GM11168 (cell line): ENCODE results near the gene CERS6.

Source experiments
- in situ Hi-C: fragments of 300-500 bp; cut with MboI; formaldehyde crosslinking; loops from one replicate; pipeline ENCODE4 v1.12.0; 2022; ENCODE audit warnings: low sequenced_read_pairs; ENCODE audit not compliant: unreplicated experiment

Gene CERS6

DNA sequence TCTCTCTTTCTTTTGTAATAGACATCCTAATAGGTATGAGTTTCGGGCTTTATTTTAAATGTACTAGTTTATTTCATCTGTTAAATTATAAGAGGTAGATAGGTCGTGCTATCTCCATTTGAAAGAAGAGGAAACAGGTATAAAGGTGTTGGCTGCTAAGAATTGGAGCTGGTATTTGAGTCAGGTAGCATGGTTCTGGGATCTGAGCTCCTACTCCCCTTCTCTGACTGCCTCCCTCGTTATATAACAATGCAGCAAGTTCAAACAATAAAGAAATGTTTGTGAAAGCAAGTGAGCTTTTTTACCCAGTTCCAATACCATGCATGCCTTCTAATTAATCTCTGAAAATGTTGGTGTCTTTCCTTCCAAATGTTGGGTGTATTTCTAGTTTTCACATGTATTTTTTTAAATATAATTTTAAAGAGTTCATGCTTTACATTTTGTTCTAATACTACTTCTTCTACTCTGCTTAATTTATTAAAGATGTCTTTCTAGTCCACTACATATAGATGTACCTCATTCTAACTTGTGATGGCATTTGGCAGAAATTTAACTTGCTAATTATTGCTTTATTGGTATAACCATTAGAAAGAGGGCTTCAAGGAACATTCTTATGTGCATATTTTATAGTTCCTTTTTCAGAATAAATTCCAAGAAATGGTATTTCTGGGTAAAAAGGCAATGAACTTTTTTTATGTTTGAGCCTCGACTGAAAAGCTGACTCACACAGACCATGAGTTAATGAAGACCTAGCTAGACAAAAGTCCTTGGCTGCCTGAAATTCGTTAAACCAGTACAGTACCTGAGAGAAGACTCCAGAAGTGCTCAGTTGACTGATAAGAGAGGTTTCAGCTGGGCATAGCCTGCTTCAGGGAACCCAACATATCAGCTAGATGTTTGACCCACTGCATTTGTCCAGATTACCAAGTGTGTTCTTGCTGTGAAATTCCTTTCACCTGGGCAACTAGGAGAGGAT is 133.5 kb downstream of the CERS6 start:
- in situ Hi-C loops: no loop called here

DNA sequence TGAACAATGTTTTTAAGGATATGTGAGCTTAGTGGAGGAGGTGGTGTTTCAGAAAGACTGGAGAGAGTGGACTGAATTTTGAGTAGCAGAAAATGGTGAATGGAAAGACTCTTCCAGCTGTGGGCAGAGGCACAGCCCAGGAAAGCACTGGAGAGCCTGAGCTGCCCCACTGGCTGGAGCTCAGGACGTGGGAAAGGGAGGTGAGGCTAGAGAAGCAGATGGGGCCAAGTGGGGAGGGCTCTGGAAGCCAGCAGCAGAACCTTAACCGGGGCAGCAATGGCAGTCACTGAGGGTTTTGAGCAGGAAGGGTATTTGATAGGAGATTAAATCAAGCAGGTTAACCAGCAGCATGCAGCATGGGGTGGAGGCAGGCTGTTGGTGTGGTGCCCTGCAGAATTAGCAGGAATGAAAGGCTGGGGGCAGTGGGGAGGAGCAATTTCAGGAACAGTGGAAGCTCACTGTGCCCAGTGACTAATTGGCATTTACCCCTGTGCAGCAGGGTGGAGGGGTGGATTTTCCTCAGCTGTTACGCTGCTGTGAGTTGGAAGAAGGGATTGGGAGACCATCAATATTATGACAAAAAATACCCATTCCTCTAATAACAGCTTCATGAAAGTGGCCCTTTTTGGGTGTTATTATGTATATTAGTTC is 136.2 kb downstream of the CERS6 start:
- in situ Hi-C loops: no loop called here

GRCh38 chr2:168593713-168594112 is 137.6 kb downstream of the CERS6 start:
- in situ Hi-C loops: no loop called here

DNA sequence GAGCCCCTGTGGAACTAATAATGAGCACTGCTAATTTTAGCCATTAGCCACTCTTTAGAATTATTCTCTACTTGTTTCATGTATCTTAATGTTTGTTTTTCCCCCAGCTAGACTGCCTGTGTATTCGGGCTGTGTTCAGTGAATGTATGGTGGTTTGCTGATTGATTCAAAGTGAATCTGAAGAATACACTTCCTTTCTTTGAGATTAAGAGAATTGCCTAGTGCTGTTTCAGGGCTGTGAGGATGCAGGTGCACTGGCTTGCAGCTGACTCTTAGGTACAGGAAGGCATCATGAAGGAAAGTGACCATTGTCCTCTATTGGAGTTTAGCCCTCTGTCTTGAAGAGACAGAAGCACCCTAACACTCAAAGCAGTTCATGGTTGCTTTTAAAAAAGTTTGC is 138.7 kb downstream of the CERS6 start:
- in situ Hi-C loops: no loop called here

- in situ Hi-C loops: no loop called here
These were observed 141.0 kb downstream of the CERS6 start for GRCh38 chr2:168596881-168597655.

- in situ Hi-C loops: no loop called here
These were observed 143.7 kb downstream of the CERS6 start for GRCh38 chr2:168599738-168600137.

- in situ Hi-C loops: no loop called here
These were observed 144.9 kb downstream of the CERS6 start for GRCh38 chr2:168600949-168601348.

- in situ Hi-C loops: no loop called here
These were observed 145.7 kb downstream of the CERS6 start for GRCh38 chr2:168601741-168602140.

DNA sequence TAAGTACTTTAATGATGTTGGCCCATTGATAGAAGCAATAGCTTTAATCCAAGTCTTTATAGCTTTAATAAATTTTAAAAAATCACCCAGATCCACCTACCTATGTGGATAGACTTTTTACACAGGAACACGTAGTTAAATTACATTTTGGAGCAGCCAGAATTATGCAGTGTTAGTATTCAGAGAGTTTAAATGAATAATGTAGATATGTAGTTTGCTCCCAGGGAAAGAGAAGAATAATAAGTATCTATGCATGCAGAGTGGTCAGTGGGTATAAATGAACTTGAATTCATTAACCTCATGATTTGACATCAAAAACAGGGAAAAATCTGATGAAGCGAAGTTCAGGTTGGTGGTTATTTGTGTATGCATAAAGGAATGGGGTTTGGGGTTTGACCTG is 146.3 kb downstream of the CERS6 start:
- in situ Hi-C loops: no loop called here

DNA sequence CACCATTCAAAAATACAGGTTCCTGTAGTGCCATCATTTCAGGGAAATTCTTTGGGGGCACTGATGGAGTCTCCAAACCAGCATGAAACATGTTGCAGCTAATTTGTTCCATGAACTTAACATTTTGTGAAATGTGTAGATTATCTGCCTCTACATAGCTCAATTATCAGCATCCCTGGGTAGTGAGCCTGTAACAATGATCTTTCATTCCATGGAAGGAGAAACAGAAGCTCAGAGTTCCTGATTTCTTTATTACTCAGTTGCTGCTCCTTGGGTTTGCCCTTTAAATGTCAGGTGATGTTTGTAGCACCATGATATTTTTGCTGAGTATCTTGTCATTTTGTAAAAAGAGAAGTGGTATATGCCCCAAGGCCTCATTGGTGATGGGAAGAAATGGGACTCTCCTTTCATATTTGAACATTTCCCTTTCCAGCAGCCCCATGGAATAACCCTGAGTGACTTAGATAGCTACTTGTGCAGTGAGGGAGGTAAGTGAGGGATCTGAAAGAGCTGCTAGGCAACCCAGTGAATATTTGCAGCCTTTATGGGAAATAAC is 146.9 kb downstream of the CERS6 start:
- in situ Hi-C loops: no loop called here

DNA sequence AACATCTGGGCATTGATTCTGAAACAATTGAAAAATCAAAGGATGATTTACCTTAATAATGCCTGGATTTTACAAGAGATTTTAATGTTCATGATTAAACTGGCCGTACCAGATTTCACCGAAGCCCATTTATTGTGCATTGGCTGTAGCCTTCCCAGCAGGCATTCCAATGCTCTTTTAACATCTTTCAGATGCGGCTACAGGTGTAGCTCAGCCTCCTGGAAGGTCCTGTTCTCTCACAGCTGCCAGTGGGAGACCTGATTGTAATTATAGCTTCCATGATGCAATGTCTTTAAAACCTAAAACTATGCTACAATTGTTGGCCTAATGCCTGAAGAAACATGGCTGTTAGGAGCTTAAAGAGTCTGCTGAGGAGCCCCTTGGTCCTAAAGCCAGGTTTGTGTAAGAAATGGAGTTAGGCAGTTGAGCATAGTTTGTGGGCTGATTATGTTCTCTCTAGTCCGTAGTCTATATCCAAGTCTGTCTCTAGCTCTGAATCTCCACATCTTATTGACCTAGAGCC is 147.4 kb downstream of the CERS6 start:
- in situ Hi-C loops: no loop called here

GRCh38 chr2:168604252-168604651 is 148.2 kb downstream of the CERS6 start:
- in situ Hi-C loops: no loop called here

- in situ Hi-C loops: no loop called here
These were observed 151.9 kb downstream of the CERS6 start for GRCh38 chr2:168607992-168608391.

GRCh38 chr2:168608796-168609195 is 152.7 kb downstream of the CERS6 start:
- in situ Hi-C loops: no loop called here

DNA sequence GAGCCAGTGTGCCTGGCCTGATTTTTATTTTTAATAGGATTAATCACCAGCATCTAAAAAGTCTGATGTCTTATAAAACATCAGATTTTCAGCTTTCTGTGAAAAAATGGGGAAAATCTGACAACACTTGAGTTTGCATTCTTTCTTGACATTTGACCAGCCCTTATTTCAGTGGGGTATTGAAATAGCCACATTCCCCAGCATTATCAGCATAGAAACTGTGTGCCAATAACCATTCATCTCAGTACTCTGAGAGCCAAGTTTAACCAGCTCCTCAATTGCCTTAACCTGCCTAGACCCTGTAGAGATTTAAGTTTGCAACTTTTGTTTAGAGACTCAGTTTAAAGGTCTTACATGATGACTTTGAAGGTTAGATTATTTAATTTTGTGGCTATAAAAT is 155.0 kb downstream of the CERS6 start:
- in situ Hi-C loops: no loop called here

GRCh38 chr2:168611896-168612650 is 156.0 kb downstream of the CERS6 start:
- in situ Hi-C loops: no loop called here

DNA sequence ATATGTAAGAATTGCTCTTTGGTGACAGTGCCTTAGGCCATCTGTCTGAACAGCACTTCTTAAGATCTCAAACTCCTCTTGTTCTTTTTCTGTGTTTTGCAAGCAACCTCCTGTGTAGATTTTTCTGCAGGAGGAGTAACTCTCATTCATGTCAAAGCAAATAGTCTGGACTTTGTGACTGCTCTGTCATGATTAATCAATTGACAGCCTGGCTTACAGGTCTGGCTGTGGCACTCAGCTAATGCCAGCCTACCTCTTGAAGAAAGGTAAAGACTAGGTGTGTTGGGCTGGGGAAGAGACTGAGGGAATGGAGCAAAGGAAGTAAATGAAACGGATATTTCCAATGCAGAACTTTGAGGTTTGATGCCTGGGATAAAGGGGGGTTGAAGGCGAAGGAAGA is 156.6 kb downstream of the CERS6 start:
- in situ Hi-C loops: no loop called here

- in situ Hi-C loops: no loop called here
These were observed 157.5 kb downstream of the CERS6 start for GRCh38 chr2:168613551-168613950.

- in situ Hi-C loops: no loop called here
These were observed 158.3 kb downstream of the CERS6 start for GRCh38 chr2:168614172-168615018.
